Fibroblast of skin of right quadriceps (primary cell): Measurements from ENCODE around the gene FREM1.

Source experiments
- DNase-seq: peaks from one replicate; pipeline ENCODE4 v3.0.0-alpha.2; 2013

The FREM1 gene

DNA sequence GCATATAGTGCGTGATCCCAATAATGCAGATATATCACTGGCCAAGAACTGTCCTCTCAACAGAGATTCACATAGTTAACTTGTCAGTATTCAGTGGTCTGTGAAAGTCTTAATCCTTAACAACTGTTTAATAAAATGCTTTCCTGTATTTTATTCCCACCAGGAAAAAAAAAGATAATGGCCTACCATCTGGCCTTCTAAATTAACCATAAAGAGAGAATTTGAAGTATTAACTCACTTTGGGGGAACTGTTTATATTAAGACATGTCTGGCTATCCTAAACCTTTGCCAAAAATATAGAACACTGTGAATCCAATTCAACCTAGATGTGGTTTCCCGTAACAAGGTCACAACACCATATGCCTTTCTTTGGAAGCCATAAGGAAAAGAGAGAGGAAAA is 818 bp upstream of the FREM1 start:
- no peak for DNase-seq

GRCh38 chr9:14909601-14909960 is 647 bp downstream of the FREM1 start:
- no peak for DNase-seq

- DNase-seq, result no peak
Observed at GRCh38 chr9:14909181-14909580, 1.0 kb downstream of the FREM1 start.

DNA sequence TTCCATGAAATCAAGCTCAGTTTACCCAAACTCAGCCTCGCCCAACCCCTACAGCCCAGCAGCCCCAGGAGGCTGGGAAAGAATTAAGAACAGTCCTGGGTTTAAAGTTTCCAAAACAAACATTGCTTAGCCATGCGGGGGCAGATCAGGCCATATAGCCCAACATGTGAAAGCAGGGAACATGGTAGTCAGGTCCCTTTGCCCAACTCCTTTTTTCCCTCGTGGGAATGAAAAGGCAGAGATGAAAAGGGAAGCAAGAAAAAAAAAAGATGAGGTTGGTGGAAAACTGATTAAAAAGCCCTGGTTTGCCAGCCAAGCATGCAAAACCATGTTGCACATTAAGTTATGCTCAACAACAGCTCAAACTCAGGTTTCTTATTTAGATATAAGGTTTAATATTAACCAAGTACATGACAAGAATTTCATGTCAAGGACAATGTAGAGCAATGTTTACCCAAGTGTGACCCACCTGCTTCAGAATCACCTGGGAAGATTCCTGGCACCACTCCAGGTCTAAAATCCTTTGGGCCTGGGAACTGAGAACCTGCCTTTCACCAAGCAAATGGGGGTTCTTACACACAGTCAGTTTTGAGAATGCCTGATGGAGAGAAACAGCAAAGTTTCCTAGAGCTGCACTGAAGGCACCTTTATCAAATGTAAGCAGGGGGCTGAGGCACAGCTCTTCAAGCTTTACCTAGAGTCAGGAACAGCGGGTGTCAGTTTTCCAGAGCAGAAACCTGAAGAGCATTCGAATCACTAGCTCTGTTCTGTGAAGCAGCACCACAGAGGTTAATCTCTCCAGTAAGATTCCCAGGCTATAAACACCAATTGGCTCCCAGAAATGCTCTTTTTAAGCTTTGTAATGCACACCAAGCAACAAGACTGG is 1.7 kb downstream of the FREM1 start:
- DNase-seq, result no peak

DNA sequence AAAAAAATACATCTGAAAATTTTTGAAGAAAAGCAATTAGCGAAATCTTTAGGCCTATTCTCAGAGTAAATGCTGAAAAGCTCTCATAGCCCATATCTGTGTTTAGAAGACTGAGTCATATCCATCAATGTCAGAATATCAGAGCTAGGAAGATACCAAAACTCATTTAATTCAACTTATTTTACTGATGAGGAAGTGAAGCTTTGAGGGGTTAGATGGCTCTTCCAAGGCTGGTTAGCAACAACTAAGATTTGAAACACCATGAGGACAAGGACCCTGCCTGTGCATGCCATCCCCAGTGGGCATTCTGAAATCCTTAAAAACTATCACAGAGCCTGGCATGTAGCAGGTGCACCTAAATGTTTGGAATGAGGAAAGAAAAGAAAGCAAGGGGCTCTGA is 2.5 kb downstream of the FREM1 start:
- no peak for DNase-seq

DNA sequence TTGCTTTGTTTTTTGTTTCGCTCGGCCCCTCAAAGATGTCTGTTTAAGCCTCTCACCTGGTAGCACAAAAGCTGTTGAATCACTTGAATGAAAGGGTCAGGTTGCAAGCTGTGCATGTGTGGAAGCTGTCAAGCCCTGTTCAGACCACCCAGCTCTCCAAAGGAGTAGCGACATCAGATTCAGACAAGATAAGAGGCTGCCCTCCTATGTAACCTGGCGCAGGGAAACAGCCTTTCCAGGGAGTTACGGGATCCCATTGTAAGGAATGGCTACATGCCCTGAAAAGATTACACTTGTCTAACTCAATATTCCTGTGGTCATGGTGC is 2.9 kb downstream of the FREM1 start:
- DNase-seq, result no peak

- DNase-seq, result no peak
Observed at GRCh38 chr9:14906644-14907359, 3.4 kb downstream of the FREM1 start.

- DNase-seq, result no peak
Observed at GRCh38 chr9:14906000-14906399, 4.2 kb downstream of the FREM1 start.

- DNase-seq, result no peak
Observed at GRCh38 chr9:14903040-14903439, 7.2 kb downstream of the FREM1 start.

DNA sequence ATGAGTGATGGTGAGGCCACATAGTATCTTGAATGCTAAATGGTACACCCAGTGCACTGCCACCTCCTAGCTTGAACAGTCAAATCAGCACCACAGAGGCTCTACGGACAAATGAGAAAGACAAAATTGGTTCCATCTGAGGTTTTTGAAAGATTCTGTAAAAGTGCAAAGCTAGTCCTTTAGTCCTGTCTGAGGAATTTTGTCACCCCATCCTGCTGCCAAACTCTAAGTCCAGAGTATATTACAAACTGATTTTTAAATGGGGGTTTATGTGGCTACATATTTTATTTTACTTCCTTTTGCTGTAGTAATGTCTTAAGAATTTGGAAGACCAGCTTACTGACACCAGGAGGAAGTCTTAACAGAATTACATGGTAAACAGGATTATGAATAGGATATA is 7.7 kb downstream of the FREM1 start:
- DNase-seq, result peak; percentile 11

GRCh38 chr9:14899815-14900193 is 10.4 kb downstream of the FREM1 start:
- DNase-seq, result no peak

DNA sequence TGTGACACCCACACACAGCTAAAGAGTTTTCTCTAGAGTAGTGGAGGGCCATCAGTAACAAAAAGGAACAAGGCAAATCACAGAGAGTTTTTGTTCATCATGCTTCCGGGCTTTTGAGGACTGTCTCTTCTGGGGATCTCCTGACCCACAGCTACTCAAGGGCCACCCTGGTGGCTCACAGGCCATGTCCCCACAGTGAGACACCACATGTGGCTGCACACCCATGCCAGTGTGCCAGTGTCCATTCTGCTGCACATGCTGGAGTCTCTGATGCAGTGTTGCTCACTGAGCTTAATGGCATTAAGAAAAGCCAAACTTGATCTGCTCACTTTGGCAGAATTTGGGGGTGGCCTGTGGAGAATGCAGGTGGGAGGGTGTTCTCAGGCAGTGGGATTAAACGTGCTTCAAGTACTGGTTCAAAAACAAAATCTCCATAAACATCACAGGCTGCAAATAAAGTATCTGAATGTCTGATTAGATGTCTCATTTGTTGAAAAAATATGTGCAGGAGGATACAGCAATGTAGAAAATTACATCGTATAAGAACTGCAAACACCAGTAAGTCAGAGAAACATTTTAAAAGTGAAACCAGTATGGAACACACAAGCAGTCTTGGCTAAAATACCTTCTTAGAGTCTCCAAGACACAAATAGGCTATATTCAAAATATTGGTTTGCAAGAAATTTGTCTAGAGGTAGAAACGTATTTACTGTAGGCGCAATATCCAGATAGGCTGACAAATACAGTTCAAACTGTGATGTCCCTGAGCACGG is 11.0 kb downstream of the FREM1 start:
- no peak for DNase-seq

- peak; percentile 28 for DNase-seq
Observed at GRCh38 chr9:14895806-14896205, 14.4 kb downstream of the FREM1 start.

- DNase-seq, result no peak
Observed at GRCh38 chr9:14893280-14893679, 16.9 kb downstream of the FREM1 start.

DNA sequence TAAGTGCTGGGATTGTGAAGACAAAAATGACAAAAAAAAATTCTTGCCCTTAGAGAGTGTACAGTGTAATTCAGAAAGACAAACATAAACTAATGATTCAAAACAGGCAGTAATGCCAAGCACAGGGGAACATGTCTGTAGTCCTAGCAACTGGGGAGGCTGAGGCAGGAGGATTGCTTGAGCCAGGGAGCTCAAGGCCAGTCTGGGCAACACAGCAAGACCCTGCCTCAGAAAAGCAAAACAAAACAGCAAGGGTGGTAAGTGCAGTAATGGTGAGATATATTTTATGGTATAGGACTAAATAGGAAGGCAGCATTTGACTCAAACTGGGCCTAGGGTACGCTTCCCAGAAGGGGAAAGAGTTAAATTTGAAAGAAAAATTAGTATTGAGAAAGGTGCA is 18.9 kb downstream of the FREM1 start:
- no peak for DNase-seq

DNA sequence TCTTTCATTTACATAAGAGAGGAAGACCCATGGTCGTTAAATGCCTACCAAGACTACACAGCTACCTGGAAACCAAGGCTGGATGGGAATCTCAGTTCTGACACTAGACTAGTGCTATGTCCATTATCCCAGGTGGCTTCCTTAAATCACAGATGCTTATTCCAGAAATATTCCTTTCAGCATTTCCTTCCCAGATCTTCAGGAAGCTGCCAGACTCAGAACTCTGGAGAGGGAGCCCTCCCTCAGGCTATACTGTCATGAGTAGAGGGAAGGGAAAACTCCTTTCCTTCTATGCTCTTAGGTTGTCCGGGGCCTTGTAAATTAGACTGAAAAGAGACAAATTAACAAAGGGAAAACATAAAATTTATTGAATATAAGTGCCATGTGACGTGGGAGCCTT is 20.8 kb downstream of the FREM1 start:
- DNase-seq, result no peak

GRCh38 chr9:14888875-14889274 is 21.4 kb downstream of the FREM1 start:
- no peak for DNase-seq

DNA sequence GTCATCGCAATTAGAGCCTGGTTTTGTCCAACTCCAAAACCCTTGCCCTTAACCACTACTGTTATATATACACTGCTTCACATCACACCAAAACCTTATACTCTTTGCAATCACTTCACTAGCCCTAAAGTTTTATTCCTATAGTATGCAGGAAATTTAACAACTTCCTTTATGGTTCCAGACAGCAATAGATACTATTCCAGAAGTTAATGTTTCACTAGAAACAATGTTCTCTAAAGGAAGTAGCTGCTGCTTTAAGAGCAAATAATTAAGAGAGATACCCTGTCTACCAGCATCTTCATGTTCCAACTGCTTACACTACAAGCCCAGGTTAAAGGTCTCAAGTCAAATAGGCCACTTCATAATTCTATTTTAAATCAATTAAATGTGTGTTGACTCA is 22.0 kb downstream of the FREM1 start:
- no peak for DNase-seq

DNA sequence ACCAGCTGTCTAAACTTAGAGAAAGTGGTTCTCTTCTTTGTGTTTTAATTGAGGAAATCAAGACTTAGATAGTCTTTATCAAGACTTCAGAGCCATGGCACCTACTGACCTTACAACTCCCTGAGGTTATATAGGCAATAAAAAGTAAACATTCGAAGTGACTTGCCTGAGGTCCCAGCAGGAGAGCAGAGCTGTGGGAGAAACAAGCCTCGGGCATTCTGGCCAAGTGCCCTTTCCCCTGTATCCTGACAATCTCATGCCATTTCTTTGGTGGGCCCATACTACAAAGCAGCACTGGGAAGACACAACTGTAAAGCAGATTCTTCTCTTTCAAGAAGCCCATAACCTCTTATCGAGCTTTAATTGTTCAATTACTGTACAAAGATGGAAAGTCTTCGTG is 23.1 kb downstream of the FREM1 start:
- no peak for DNase-seq

- DNase-seq, result no peak
Observed at GRCh38 chr9:14883310-14883944, 26.8 kb downstream of the FREM1 start.

DNA sequence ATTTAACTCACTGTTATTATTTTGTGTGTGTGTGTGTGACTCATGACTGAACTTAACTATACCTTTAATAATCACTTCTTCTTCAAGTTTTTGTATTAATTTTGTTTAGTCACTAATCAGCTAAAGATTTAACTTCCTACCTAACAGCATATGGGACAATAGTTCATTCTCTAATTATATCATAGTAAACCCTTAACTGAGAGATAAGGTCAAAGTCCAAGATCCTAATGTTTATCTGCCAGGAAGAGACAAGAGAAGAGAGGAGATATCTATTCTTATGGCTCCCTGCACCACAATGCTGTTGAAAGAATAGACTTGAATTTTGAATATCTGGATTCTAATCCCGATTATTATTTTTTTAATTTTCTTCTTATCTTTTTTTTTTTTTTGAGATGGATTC is 28.1 kb downstream of the FREM1 start:
- no peak for DNase-seq

DNA sequence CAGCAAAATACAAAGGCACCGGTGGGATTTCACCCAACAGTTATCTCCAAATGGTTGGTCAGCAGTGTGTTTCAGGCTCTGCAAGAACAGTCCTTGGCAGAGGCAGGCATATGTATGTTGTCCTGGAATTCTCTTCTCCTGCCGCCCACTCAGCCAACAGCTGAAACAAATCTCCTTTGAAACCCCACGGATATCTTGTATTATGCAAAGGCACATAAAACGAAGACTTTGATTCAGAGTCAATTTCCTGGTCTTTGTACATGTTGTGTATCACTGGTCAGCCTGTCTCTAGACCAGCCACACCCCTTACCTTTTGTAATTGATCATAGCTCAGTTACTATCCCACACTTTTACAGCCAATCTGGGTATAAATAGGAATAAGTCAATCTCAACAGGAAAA is 29.2 kb downstream of the FREM1 start:
- no peak for DNase-seq

GRCh38 chr9:14870090-14870489 is 40.1 kb downstream of the FREM1 start:
- DNase-seq, result no peak

DNA sequence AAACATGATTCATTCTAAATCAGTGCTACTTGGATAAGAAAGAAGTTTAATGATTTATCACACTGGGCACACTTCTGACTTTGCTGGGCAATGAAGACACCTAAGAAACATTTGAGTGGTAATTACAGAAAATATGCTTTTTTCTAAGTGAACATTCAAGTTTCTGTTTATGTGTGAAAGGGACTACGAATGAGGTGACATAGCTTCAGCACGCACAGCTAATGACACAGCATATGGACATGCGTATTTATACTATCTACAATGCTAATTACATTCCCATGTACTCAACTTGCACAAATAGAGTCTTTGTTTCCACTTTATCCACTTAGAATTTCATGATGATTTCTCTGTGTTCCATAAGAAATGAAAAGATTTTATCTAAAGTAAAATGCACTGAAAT is 40.6 kb downstream of the FREM1 start:
- no peak for DNase-seq
